GM12872 (cell line): ENCODE results near the gene SAMD11.

Experiments
- TF ChIP-seq, protein P1 (sequence below): IDR thresholded peaks from 3 replicates; pipeline ENCODE4 v1.5.1; 2011; ENCODE audit warnings: low read depth, mild to moderate bottlenecking, low read length, moderate library complexity; ENCODE audit not compliant: insufficient read depth

Gene SAMD11

DNA sequence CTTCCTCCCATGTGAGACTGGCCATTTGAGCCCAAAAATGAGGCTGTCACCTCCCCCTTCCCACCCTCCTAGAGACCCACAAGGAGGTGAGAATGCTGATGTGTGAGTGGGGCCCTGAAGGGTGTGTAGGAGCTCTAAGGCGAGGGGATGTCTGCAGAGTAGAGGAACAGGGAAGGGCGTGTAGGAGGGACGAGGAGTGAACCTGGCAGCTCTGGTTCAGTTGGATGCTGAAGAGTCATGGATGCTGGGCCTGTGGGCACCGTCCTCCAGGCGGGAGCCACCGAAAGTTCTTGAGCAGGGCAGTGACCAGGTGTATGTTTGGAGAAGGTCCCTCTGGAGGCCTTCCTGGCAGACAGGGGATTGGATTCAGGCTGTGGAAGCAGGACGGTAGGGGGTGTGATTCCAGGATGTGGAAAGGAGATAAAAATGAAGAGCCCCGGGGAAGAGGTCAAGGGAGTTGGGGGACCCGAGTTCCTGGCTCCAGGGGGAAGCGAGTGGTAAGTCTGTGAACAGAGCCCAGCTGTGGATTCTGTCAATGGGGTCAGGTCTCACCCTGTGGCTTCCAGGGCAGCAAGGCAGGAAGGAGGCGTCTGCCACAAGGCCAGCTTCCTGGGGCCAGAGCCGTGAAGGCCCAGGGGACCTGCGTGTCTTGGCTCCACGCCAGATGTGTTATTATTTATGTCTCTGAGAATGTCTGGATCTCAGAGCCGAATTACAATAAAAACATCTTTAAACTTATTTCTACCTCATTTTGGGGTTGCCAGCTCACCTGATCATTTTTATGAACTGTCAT, 7.9 kb downstream of the SAMD11 start:
- TF ChIP-seq, protein P1, sequence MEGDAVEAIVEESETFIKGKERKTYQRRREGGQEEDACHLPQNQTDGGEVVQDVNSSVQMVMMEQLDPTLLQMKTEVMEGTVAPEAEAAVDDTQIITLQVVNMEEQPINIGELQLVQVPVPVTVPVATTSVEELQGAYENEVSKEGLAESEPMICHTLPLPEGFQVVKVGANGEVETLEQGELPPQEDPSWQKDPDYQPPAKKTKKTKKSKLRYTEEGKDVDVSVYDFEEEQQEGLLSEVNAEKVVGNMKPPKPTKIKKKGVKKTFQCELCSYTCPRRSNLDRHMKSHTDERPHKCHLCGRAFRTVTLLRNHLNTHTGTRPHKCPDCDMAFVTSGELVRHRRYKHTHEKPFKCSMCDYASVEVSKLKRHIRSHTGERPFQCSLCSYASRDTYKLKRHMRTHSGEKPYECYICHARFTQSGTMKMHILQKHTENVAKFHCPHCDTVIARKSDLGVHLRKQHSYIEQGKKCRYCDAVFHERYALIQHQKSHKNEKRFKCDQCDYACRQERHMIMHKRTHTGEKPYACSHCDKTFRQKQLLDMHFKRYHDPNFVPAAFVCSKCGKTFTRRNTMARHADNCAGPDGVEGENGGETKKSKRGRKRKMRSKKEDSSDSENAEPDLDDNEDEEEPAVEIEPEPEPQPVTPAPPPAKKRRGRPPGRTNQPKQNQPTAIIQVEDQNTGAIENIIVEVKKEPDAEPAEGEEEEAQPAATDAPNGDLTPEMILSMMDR, result no peak

DNA sequence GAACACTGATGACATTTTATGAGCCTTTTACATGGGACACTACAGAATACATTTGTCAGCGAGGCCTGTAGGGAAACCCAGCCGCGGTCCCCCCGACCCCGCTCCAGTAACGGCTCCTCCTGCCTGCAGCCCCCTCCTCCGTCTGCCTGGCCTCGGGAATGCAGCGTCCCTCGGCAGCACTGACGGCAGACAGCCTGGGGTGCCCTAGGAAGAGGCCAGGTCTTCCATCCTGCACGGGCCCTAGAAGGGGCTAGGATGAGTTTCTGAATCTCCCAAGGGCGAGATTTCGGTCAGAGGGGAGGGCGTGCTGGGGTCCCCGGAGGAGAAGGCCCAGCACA, 8.4 kb downstream of the SAMD11 start:
- TF ChIP-seq, protein P1, result no peak

DNA sequence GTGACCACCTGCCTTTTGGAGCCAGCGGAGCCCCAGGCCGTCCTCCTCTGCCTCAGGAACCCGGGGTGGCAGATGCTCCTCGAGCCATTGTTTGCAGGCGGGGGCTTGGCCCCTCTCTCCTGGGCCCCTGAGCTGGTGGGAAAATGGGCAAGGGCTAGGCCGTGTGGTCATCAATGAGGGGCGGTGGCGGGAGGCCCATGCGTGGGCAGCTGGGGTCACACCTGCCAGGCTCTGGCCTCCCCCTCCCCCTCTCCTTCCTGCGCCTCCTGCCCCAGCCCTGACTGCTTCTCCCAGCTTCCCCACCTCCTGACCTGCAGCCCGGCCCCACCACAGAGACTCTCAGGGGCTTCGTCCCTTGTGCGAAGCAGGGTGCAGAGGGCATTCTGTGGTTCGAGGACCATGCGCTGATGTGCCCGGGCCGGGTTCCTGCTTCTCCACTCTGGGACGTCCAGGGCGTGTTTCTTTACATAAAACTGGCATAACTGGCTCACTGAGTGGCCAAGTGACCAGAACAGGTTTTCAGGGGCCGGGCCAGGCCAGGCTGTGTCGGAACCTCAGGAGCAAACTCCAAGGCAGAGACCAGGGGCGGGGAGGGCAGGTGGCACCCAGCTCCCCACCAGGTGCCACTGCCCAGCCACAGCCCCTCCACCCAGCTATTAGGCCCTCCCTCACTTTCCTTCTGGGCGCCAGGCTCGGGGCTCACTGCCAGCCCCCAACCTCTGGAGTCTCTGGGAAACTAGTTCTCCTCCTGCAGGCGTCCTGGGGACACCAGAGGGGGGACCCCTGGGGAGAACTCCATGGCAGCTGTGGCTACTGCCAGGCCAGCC, 9.3 kb downstream of the SAMD11 start:
- TF ChIP-seq, protein P1, result no peak

DNA sequence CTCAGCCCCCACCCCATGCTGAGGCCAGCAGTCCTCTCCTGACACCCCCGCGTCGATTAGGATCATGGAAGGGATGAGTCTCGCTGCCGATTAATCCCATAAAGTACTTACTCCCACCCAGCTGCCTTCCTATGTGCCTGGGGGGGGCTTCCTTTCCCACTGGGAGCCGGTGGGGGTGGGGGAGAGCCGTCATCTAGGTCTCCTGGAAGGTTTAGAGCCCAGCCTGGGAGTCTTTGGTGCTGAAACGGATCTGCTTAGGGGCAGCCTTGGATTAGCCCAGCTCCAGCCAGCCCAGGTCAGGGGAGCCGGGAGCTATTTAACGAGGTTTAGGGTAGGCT, 9.8 kb downstream of the SAMD11 start:
- TF ChIP-seq, protein P1, result no peak

DNA sequence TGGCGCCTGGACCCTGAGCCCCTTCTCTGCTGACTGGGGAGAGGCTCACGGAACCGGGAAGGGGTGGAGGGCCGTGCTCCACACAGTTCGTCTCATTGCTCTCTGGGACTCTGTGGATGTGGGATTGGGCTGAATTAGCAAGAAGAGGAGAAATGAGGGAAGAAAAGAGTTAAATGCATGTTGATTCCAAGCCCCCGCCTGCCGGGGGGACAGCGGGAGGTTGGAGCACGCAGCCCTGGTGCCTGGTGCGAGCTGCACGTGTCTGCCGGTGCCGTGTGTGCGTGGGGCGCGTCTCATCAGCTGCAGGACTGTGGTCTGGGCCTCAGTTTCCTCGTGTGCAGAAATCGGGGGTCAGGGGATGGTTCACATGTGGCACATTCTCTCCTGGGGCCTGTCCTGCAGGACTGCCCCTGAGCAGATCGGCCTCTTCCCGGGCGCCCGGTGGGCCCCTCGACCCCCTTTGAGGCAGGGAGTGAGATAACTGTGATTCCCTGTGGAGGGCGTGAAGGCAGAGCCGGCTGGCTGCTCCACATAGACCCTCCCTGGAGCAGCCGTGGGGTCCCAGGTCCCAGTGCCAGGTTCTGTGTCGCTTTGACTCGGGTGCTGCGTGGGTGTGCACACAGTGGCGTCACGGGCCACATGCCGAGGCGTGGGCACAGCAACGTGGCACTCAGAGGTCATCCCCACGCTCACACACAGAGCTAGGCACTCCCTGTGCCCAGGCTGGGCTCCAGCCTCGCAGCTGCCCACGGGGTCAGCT, 11.4 kb downstream of the SAMD11 start:
- TF ChIP-seq, protein P1, result no peak

DNA sequence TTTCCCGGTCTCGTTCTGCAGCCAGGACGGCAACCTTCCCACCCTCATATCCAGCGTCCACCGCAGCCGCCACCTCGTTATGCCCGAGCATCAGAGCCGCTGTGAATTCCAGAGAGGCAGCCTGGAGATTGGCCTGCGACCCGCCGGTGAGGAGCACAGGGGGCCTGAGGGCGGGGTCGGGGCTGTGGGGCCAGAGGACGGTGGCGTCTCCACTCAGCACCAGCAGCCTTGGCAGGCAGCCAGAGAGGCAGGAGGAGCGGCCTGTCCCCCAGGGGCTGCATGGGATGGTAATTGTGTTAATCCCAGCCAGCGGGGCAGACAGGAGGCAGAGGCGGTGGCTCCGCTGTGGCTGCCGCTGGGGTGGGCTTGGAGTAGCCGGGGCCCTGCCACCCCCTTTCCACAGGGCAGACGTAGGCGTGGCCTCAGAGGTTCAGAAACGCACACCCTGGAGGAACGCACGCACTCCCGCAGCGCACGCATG, 12.1 kb downstream of the SAMD11 start:
- TF ChIP-seq, protein P1, result no peak
